Ishikawa (cell line): ENCODE data around the gene LY86.

Source experiments
- CEBPB ChIP-seq: IDR thresholded peaks from 2 replicates; pipeline ENCODE4 v1.6.1; 2012
- CREB1 ChIP-seq: IDR thresholded peaks from 2 replicates; pipeline ENCODE4 v1.6.1; 2012; ENCODE audit warnings: low read depth
- EGR1 ChIP-seq: IDR thresholded peaks from 2 replicates; pipeline ENCODE4 v1.6.1; 2012
- EP300 ChIP-seq: IDR thresholded peaks from 2 replicates; pipeline ENCODE4 v1.6.1; 2012; ENCODE audit warnings: borderline replicate concordance
- FOXM1 ChIP-seq: IDR thresholded peaks from 2 replicates; pipeline ENCODE4 v1.6.1; 2012; ENCODE audit warnings: low read depth, borderline replicate concordance
- NFIC ChIP-seq: IDR thresholded peaks from 2 replicates; pipeline ENCODE4 v1.6.1; 2012
- RAD21 ChIP-seq: IDR thresholded peaks from 2 replicates; pipeline ENCODE4 v1.6.1; 2012; ENCODE audit warnings: low read depth
- TAF1 ChIP-seq: IDR thresholded peaks from 2 replicates; pipeline ENCODE4 v1.6.1; 2012; ENCODE audit warnings: low read depth, mild to moderate bottlenecking
- TCF12 ChIP-seq: IDR thresholded peaks from 2 replicates; pipeline ENCODE4 v1.6.1; 2012; ENCODE audit warnings: low read depth
- TEAD4 ChIP-seq: IDR thresholded peaks from 2 replicates; pipeline ENCODE4 v1.6.1; 2012
- YY1 ChIP-seq: IDR thresholded peaks from 2 replicates; pipeline ENCODE4 v1.6.1; 2012; ENCODE audit warnings: low read depth
- ZBTB7A ChIP-seq: IDR thresholded peaks from 2 replicates; pipeline ENCODE4 v1.6.1; 2012; ENCODE audit warnings: low read depth
- TF ChIP-seq, protein P1 (sequence below): IDR thresholded peaks from 2 replicates; pipeline ENCODE4 v1.6.1; 2012
- TF ChIP-seq, protein P2 (sequence below): IDR thresholded peaks from 2 replicates; pipeline ENCODE4 v1.6.1; 2012; ENCODE audit warnings: low read depth, mild to moderate bottlenecking

DNA sequence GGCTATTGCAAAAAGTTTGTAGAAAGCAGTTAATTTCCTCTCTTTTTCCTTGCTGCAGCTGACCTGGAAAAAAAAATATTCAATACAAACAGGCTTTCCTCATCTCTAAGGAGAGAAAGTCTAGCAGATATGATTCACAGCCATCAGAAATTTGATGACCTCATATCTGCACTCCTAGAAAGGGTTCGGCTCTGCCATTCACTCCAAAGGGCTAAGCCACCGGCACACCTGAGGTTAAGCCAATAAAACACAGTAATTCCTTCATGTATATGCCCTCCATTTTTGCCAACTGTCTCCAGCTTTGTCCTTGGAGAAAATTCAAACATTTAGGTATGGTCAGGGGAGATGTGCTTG lies 18.7 kb upstream of the LY86 start:
- no peak for TF ChIP-seq EGR1
- TF ChIP-seq YY1: no peak
- TF ChIP-seq EP300: no peak
- TF ChIP-seq FOXM1: no peak
- no peak for TF ChIP-seq CEBPB
- TF ChIP-seq, protein P1, sequence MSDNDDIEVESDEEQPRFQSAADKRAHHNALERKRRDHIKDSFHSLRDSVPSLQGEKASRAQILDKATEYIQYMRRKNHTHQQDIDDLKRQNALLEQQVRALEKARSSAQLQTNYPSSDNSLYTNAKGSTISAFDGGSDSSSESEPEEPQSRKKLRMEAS: no peak
- no peak for TF ChIP-seq TCF12
- TF ChIP-seq, protein P2, sequence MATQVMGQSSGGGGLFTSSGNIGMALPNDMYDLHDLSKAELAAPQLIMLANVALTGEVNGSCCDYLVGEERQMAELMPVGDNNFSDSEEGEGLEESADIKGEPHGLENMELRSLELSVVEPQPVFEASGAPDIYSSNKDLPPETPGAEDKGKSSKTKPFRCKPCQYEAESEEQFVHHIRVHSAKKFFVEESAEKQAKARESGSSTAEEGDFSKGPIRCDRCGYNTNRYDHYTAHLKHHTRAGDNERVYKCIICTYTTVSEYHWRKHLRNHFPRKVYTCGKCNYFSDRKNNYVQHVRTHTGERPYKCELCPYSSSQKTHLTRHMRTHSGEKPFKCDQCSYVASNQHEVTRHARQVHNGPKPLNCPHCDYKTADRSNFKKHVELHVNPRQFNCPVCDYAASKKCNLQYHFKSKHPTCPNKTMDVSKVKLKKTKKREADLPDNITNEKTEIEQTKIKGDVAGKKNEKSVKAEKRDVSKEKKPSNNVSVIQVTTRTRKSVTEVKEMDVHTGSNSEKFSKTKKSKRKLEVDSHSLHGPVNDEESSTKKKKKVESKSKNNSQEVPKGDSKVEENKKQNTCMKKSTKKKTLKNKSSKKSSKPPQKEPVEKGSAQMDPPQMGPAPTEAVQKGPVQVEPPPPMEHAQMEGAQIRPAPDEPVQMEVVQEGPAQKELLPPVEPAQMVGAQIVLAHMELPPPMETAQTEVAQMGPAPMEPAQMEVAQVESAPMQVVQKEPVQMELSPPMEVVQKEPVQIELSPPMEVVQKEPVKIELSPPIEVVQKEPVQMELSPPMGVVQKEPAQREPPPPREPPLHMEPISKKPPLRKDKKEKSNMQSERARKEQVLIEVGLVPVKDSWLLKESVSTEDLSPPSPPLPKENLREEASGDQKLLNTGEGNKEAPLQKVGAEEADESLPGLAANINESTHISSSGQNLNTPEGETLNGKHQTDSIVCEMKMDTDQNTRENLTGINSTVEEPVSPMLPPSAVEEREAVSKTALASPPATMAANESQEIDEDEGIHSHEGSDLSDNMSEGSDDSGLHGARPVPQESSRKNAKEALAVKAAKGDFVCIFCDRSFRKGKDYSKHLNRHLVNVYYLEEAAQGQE: no peak
- no peak for TF ChIP-seq TAF1
- no peak for TF ChIP-seq TEAD4
- TF ChIP-seq RAD21: no peak
- TF ChIP-seq ZBTB7A: no peak
- TF ChIP-seq CREB1: no peak
- no peak for TF ChIP-seq NFIC
